Endothelial cell of umbilical vein (primary cell): ENCODE results near the gene KCNMA1. TPM values are rescaled to one million over a fixed set of nuclear protein-coding genes. Genes with fewer than 3 reads are reported as not detected.

Source experiments
- BruUV-seq: library from RNA; stranded (reverse); fragments of 400-500 nt; replicated peaks from 2 replicates; lab custom pipeline; 2021; lab: Mats Ljungman, UMichigan
- CTCF ChIA-PET: fragments of 300-600, 350-600 bp; sonication (Branson Sonifier 250); formaldehyde crosslinking; loops from one replicate; lab custom pipeline; 2021; ENCODE audit warnings: antibody characterized with exemption, inconsistent platforms; lab: Charles Lee
- POLR2A ChIA-PET: fragments of 300-600, 350-600 bp; sonication (Branson Sonifier 250); formaldehyde crosslinking; loops from one replicate; lab custom pipeline; 2021; ENCODE audit warnings: antibody characterized with exemption, inconsistent platforms; lab: Charles Lee
- DNase-seq: peaks from one replicate; pipeline ENCODE4 v3.0.0-alpha.2; 2011; ENCODE audit warnings: low read depth, low spot score
- FAIRE-seq: peaks from 2 replicates; lab custom pipeline; 2011; peaks lifted over from hg19 to GRCh38; lab: Jason Lieb, UNC
- H2AFZ ChIP-seq: 2 replicates; pipeline ENCODE4 v1.6.0; 2012; ENCODE audit warnings: low read depth, low read length, control low read depth, inconsistent platforms
- H3K27ac ChIP-seq: 2 replicates; pipeline ENCODE4 v1.5.1; 2011; ENCODE audit warnings: low read depth, mild to moderate bottlenecking, control low read depth, low read length, moderate library complexity; ENCODE audit not compliant: insufficient read depth
- H3K27me3 ChIP-seq, 2 experiments: 2 replicates each; pipeline versions ENCODE4 v1.6.0 to v1.6.1; 2011; ENCODE audit warnings: low read length in 2 of 2, mixed read lengths in 1 of 2; ENCODE audit not compliant: control insufficient read depth in 2 of 2, insufficient read depth in 2 of 2
- H3K36me3 ChIP-seq, 2 experiments: 2 replicates in 1 of 2; 3 replicates in 1 of 2; pipeline ENCODE4 v1.5.1; 2011; ENCODE audit warnings: low read length in 2 of 2, mild to moderate bottlenecking in 1 of 2, moderate library complexity in 1 of 2; ENCODE audit not compliant: control insufficient read depth in 2 of 2, insufficient read depth in 2 of 2; ENCODE audit errors: extremely low read depth in 1 of 2
- H3K4me1 ChIP-seq: 3 replicates; pipeline ENCODE4 v1.5.1; 2011; ENCODE audit warnings: mild to moderate bottlenecking, low read length; ENCODE audit not compliant: control insufficient read depth, insufficient read depth; ENCODE audit errors: extremely low read depth
- H3K4me2 ChIP-seq: 2 replicates; pipeline ENCODE4 v1.6.1; 2011; ENCODE audit warnings: low read length, control low read depth, mixed read lengths; ENCODE audit not compliant: insufficient read depth
- H3K4me3 ChIP-seq, 3 experiments: fragments of 200-600 bp in 1 of 3; sonication (generic), shearing (Covaris generic) in 1 of 3; replicated peaks in 1 of 3; 2 replicates each; pipeline ENCODE4 v1.5.1; 2011 to 2016; ENCODE audit warnings: control low read depth in 3 of 3, low read length in 3 of 3, mild to moderate bottlenecking in 2 of 3, inconsistent platforms in 1 of 3, low read depth in 1 of 3, moderate library complexity in 1 of 3; ENCODE audit not compliant: insufficient read depth in 1 of 3
- H3K79me2 ChIP-seq: 2 replicates; pipeline ENCODE4 v1.6.0; 2012; ENCODE audit warnings: low read length, inconsistent platforms; ENCODE audit not compliant: control insufficient read depth, insufficient read depth
- H3K9ac ChIP-seq: replicated peaks from 2 replicates; pipeline ENCODE3; 2011; ENCODE audit warnings: low read length, control low read depth; ENCODE audit not compliant: insufficient read depth; ENCODE audit errors: extremely low read depth
- H3K9me1 ChIP-seq: replicated peaks from 3 replicates; pipeline ENCODE4 v1.6.0; 2011; ENCODE audit warnings: mild to moderate bottlenecking, low read length; ENCODE audit not compliant: control insufficient read depth, insufficient read depth; ENCODE audit errors: extremely low read depth
- H3K9me3 ChIP-seq: replicated peaks from 2 replicates; pipeline ENCODE4 v1.5.1; 2012; ENCODE audit warnings: low read length, inconsistent platforms; ENCODE audit not compliant: control insufficient read depth, insufficient read depth
- H4K20me1 ChIP-seq: replicated peaks from 2 replicates; pipeline ENCODE3; 2011; ENCODE audit warnings: mild to moderate bottlenecking, low read length; ENCODE audit not compliant: control insufficient read depth, insufficient read depth; ENCODE audit errors: extremely low read depth
- CTCF ChIP-seq, 2 donors: IDR thresholded peaks; 1 replicate in 1 of 2; 2 replicates in 1 of 2; pipeline ENCODE4 v1.5.1; 2011; ENCODE audit warnings: low read length in 2 of 2, mild to moderate bottlenecking in 2 of 2, moderate library complexity in 2 of 2, control low read depth in 1 of 2, inconsistent platforms in 1 of 2, low read depth in 1 of 2; ENCODE audit not compliant: insufficient read depth in 1 of 2; ENCODE audit errors: extremely low read depth in 1 of 2
- EZH2 ChIP-seq: IDR thresholded peaks from 2 replicates; pipeline ENCODE4 v1.6.1; 2012; ENCODE audit warnings: borderline replicate concordance, low read depth, mild to moderate bottlenecking, moderate library complexity, low read length, inconsistent platforms; ENCODE audit not compliant: severe bottlenecking
- FOS ChIP-seq: IDR thresholded peaks from 2 replicates; pipeline ENCODE4 v1.6.1; 2011; ENCODE audit warnings: mild to moderate bottlenecking, low read length, moderate library complexity, borderline replicate concordance; ENCODE audit not compliant: insufficient read depth
- GATA2 ChIP-seq: IDR thresholded peaks from 2 replicates; pipeline ENCODE4 v1.7.0; 2011; ENCODE audit warnings: low read depth, mild to moderate bottlenecking, moderate library complexity, mixed read lengths, low read length; ENCODE audit not compliant: insufficient read length, insufficient read depth
- JUN ChIP-seq: IDR thresholded peaks from 2 replicates; pipeline ENCODE4 v1.6.1; 2011; ENCODE audit warnings: borderline replicate concordance, low read depth; ENCODE audit not compliant: insufficient read length, insufficient read depth
- MAX ChIP-seq: IDR thresholded peaks from 2 replicates; pipeline ENCODE4 v1.6.1; 2011; ENCODE audit not compliant: insufficient read depth, insufficient read length
- MYC ChIP-seq: IDR thresholded peaks from one replicate; pipeline ENCODE4 v1.6.1; 2011; ENCODE audit warnings: mild to moderate bottlenecking, low read depth, low read length
- POLR2A ChIP-seq: IDR thresholded peaks from 2 replicates; pipeline ENCODE4 v1.6.1; 2012; ENCODE audit warnings: low read depth, mild to moderate bottlenecking, control low read depth, low read length
- POLR2AphosphoS5 ChIP-seq: IDR thresholded peaks from 2 replicates; pipeline ENCODE4 v1.6.1; 2012; ENCODE audit warnings: low read depth, mild to moderate bottlenecking, control low read depth, low read length, moderate library complexity; ENCODE audit not compliant: insufficient read depth
- dilution Hi-C: fragments of 300-500 bp; cut with MboI; formaldehyde crosslinking; loops from one replicate; pipeline ENCODE4 v1.15.0; 2019; ENCODE audit warnings: low sequenced_read_pairs; ENCODE audit not compliant: extremely low pct_ligation_motif_present
- intact Hi-C: fragments of 100-400 bp; cut with micrococcal nuclease; formaldehyde crosslinking; loops from one replicate; pipeline ENCODE4 v1.10.0; 2022
- polyA plus RNA-seq, 4 experiments: library from polyadenylated mRNA; depleted of rRNA in 3 of 4; stranded (reverse) in 3 of 4; unstranded in 1 of 4; fragments of >200 nt; gene quantifications; 2 replicates each; pipeline versions ENCODE4 v1.2.1 to v1.2.3, GENCODE V29; 2011 to 2012; ENCODE audit warnings: missing spikeins in 1 of 4
- total RNA-seq: library from RNA; stranded (reverse); gene quantifications from 2 replicates; pipeline ENCODE4 v1.2.3, GENCODE V29; 2021

The KCNMA1 gene
- total and polyA plus RNA-seq, 2 donors (not counting 3 experiments of a cell fraction or from before 2014, with no cell fraction given), result 0.10 to 0.82 TPM

GRCh38 chr10:77635402-77636227, 2.0 kb downstream of the KCNMA1 start:
- no peak for FAIRE-seq
- H3K79me2 ChIP-seq, result no peaks in the 10 kb centered on the region
- no peaks in the 10 kb centered on the region for H3K9me1 ChIP-seq
- no TSS peak for BruUV-seq
- CTCF ChIA-PET, result interaction anchor here (0.7 to 17.8 kb wide), 7 partner anchors 8 to 466 kb away, joined by 3 to 594 read pairs (median 4); no protein-coding TSS in a partner anchor
- H3K4me1 ChIP-seq, result no peaks in the 10 kb centered on the region
- no peaks in the 10 kb centered on the region for H4K20me1 ChIP-seq
- no peaks in the 10 kb centered on the region for H3K9me3 ChIP-seq
- no peak overlapping the region for H3K27ac ChIP-seq
- no peak overlapping the region for H2AFZ ChIP-seq
- H3K36me3 ChIP-seq, result no peaks in the 10 kb centered on the region
- peaks cover 38 to 54% of the 10 kb centered on the region in 2 experiments for H3K27me3 ChIP-seq
- no peak overlapping the region for H3K4me3 ChIP-seq
- POLR2A ChIA-PET, result interaction anchor here (0.6 kb wide), 1 partner anchor 114 kb away, joined by 5 read pairs; no protein-coding TSS in a partner anchor
- no peak for DNase-seq
- H3K4me2 ChIP-seq, result no peak overlapping the region
- intact Hi-C loops, result no loop called here
- dilution Hi-C loops, result no loop called here
- TF ChIP-seq MAX (no peak), POLR2A (no peak), JUN (no peak), GATA2 (no peak), MYC (no peak), EZH2 (no peak), POLR2AphosphoS5 (no peak), CTCF (IDR thresholded peaks at IDR 0.05; ENCODE audit: extremely low read depth in 1 of 2, insufficient read depth in 1 of 2, low read depth in 1 of 2, low read length in 2 of 2) (no peak), FOS (no peak)
- H3K9ac ChIP-seq, result no peak overlapping the region
